ENCODE results near the gene BAG5. TPM values are rescaled to one million over a fixed set of nuclear protein-coding genes. Genes with fewer than 3 reads are reported as not detected.
"Not testable (repeated sequence)": the region's sequence is repeated elsewhere in the genome, so short reads cannot be mapped to it uniquely, and the experiment has no call there.

BAG5 gene
- total RNA-seq: 10 to 100 TPM; 15.2 to 23.6 TPM
- long read RNA-seq, full-length matches to known transcripts: 25 of 30 reads
- long read RNA-seq, partial matches to known transcripts: 0 of 30 reads
- long read RNA-seq, other reads (novel, unspliced or antisense): 5 of 30 reads

GRCh38 chr14:103562429-103563225, at the start of gene BAG5, which contains the start of gene COA8:
Gene BAG5, minus strand, starts transcription at chr14:103562657. Its CDS starts 1,493 bp downstream, at chr14:103561164.
Gene COA8, plus strand, starts transcription at chr14:103562960. Its CDS starts 42 bp downstream, at chr14:103563002.
- peak; percentile 85 to 91 for ATAC-seq
- intact Hi-C loops (cut with DNase I): no loop called here
- peak; percentile 88 for DNase-seq

GRCh38 chr14:103611215-103611614, 48.8 kb upstream of the BAG5 start:
- no peak for DNase-seq
- no peak for ATAC-seq
- intact Hi-C loops (cut with DNase I): no loop called here

GRCh38 chr14:103609081-103609480, 46.6 kb upstream of the BAG5 start:
- intact Hi-C loops (cut with DNase I); DNase-seq; ATAC-seq: not testable (repeated sequence)

GRCh38 chr14:103607822-103608221, 45.4 kb upstream of the BAG5 start:
- DNase-seq (no peak), ATAC-seq (no peak)

GRCh38 chr14:103606963-103607668, 44.7 kb upstream of the BAG5 start:
- intact Hi-C loops (cut with DNase I): no loop called here
- peak; percentile 93 to 94 for ATAC-seq

More at GRCh38 chr14:103607822-103608221, 45.4 kb upstream of the BAG5 start:
- intact Hi-C loops (cut with DNase I): no loop called here

GRCh38 chr14:103604620-103605019, 42.2 kb upstream of the BAG5 start:
- DNase-seq (no peak), ATAC-seq (no peak)
- intact Hi-C loops (cut with DNase I): no loop called here

More at GRCh38 chr14:103606963-103607668, 44.7 kb upstream of the BAG5 start:
- peak; percentile 78 for DNase-seq

- intact Hi-C loops (cut with DNase I): no loop called here
- DNase-seq: no peak
- ATAC-seq: no peak
These were observed 38.0 kb upstream of the BAG5 start for GRCh38 chr14:103600503-103600902.

- intact Hi-C loops (cut with DNase I): no loop called here
- ATAC-seq (peak in 1 of 2 donors; percentile 94), DNase-seq (peak; percentile 53)
These were observed 35.3 kb upstream of the BAG5 start for GRCh38 chr14:103597623-103598377.

GRCh38 chr14:103594265-103594664, 31.8 kb upstream of the BAG5 start:
- ATAC-seq (peak; percentile 59), DNase-seq (peak; percentile 47)

GRCh38 chr14:103593577-103593976, 31.1 kb upstream of the BAG5 start:
- no peak for ATAC-seq
- intact Hi-C loops (cut with DNase I): no loop called here

More at GRCh38 chr14:103594265-103594664, 31.8 kb upstream of the BAG5 start:
- intact Hi-C loops (cut with DNase I): no loop called here

GRCh38 chr14:103584326-103584915, 22.0 kb upstream of the BAG5 start:
- DNase-seq: no peak
- no peak for ATAC-seq

More at GRCh38 chr14:103593577-103593976, 31.1 kb upstream of the BAG5 start:
- DNase-seq: no peak

GRCh38 chr14:103581954-103582703, 19.7 kb upstream of the BAG5 start:
- no peak for DNase-seq
- no peak for ATAC-seq
- intact Hi-C loops (cut with DNase I): no loop called here

More at GRCh38 chr14:103584326-103584915, 22.0 kb upstream of the BAG5 start:
- intact Hi-C loops (cut with DNase I): no loop called here

GRCh38 chr14:103581206-103581605, 18.7 kb upstream of the BAG5 start:
- ATAC-seq: no peak
- intact Hi-C loops (cut with DNase I): no loop called here
- DNase-seq: no peak

GRCh38 chr14:103578401-103579075, 16.1 kb upstream of the BAG5 start:
- ATAC-seq (no peak), DNase-seq (no peak)
- intact Hi-C loops (cut with DNase I): loop anchor here in 1 of 2 donors (10.0 kb wide), 2 partner anchors 46 to 336 kb away; partner anchors contain the start of gene KLC1

- peak; percentile 98 to 99 for ATAC-seq
These were observed 14.0 kb upstream of the BAG5 start for GRCh38 chr14:103576371-103577024.

GRCh38 chr14:103574707-103575285, 12.3 kb upstream of the BAG5 start:
- DNase-seq (no peak), ATAC-seq (no peak)
- intact Hi-C loops (cut with DNase I): loop anchor here in 1 of 2 donors (5.0 to 10.0 kb wide), 3 partner anchors 50 to 403 kb away; partner anchors contain the start of gene KLC1

More at GRCh38 chr14:103576371-103577024, 14.0 kb upstream of the BAG5 start:
- intact Hi-C loops (cut with DNase I): loop anchor here in 1 of 2 donors (10.0 kb wide), 2 partner anchors 48 to 338 kb away; partner anchors contain the start of gene KLC1
- DNase-seq: peak; percentile 96
